WERI-Rb-1 (cell line): ENCODE data around the gene CTNNA3.

Source experiments
- DNase-seq: peaks from one replicate; pipeline ENCODE4 v3.0.0-alpha.2; 2020
- H3K27ac ChIP-seq: fragments of 250-450 bp; sonication (Bioruptor Pico); 2 replicates; pipeline ENCODE4 v1.5.1; 2020; ENCODE audit warnings: mild to moderate bottlenecking, moderate library complexity
- H3K27me3 ChIP-seq: fragments of 250-450 bp; sonication (Bioruptor Pico); 2 replicates; pipeline ENCODE4 v1.5.1; 2021; ENCODE audit warnings: mild to moderate bottlenecking, low read depth, moderate library complexity; ENCODE audit not compliant: insufficient read depth, severe bottlenecking
- H3K36me3 ChIP-seq: fragments of 250-450 bp; sonication (Bioruptor Pico); 2 replicates; pipeline ENCODE4 v1.5.1; 2020; ENCODE audit warnings: mild to moderate bottlenecking, moderate library complexity
- H3K4me3 ChIP-seq: 2 replicates; pipeline ENCODE4 v1.5.1; 2011; ENCODE audit warnings: low read depth, mild to moderate bottlenecking, control low read depth, low read length
- H3K9me3 ChIP-seq: fragments of 250-450 bp; sonication (Bioruptor Pico); 2 replicates; pipeline ENCODE4 v1.5.1; 2021; ENCODE audit warnings: mild to moderate bottlenecking, moderate library complexity; ENCODE audit not compliant: severe bottlenecking
- CTCF ChIP-seq: IDR thresholded peaks from 2 replicates; pipeline ENCODE4 v1.5.1; 2011; ENCODE audit warnings: low read depth, mild to moderate bottlenecking, control low read depth, inconsistent platforms, low read length

Gene CTNNA3

GRCh38 chr10:66192162-66192831 lies 1503.7 kb downstream of the CTNNA3 start:
- no peak for DNase-seq
- H3K27ac ChIP-seq, result no peak overlapping the region
- H3K27me3 ChIP-seq, result no peaks in the 10 kb centered on the region
- no peak for TF ChIP-seq CTCF
- H3K4me3 ChIP-seq, result no peak overlapping the region
- H3K36me3 ChIP-seq, result no peaks in the 10 kb centered on the region
- H3K9me3 ChIP-seq, result no peaks in the 10 kb centered on the region

GRCh38 chr10:66190413-66190812 lies 1505.6 kb downstream of the CTNNA3 start:
- no peak for DNase-seq
- H3K36me3 ChIP-seq, result no peaks in the 10 kb centered on the region
- no peaks in the 10 kb centered on the region for H3K9me3 ChIP-seq
- no peak overlapping the region for H3K4me3 ChIP-seq
- H3K27me3 ChIP-seq, result no peaks in the 10 kb centered on the region
- H3K27ac ChIP-seq, result no peak overlapping the region
- TF ChIP-seq CTCF, result no peak

- no peaks in the 10 kb centered on the region for H3K9me3 ChIP-seq
- TF ChIP-seq CTCF, result no peak
- H3K36me3 ChIP-seq, result no peaks in the 10 kb centered on the region
- no peak for DNase-seq
- H3K27me3 ChIP-seq, result no peaks in the 10 kb centered on the region
- H3K4me3 ChIP-seq, result no peak overlapping the region
- H3K27ac ChIP-seq, result no peak overlapping the region
Observed at GRCh38 chr10:66189271-66189670, 1506.7 kb downstream of the CTNNA3 start.

- no peak for TF ChIP-seq CTCF
- Histone ChIP-seq H3K27me3 (no peaks in the 10 kb centered on the region), H3K4me3 (no peak overlapping the region), H3K9me3 (no peaks in the 10 kb centered on the region), H3K27ac (no peak overlapping the region), H3K36me3 (no peaks in the 10 kb centered on the region)
- no peak for DNase-seq
Observed at GRCh38 chr10:66187053-66187733, 1508.8 kb downstream of the CTNNA3 start.

GRCh38 chr10:66183028-66183427 lies 1513.0 kb downstream of the CTNNA3 start:
- no peak overlapping the region for H3K4me3 ChIP-seq
- no peak for DNase-seq
- no peaks in the 10 kb centered on the region for H3K9me3 ChIP-seq
- no peak for TF ChIP-seq CTCF
- H3K36me3 ChIP-seq, result no peaks in the 10 kb centered on the region
- H3K27ac ChIP-seq, result no peak overlapping the region
- no peaks in the 10 kb centered on the region for H3K27me3 ChIP-seq
